IPS DF 6.9 (cell line): ENCODE results near the gene NT5C1B.

ENCODE experiments used
- DNase-seq: peaks from one replicate; pipeline ENCODE4 v3.0.0-alpha.2; 2013; ENCODE audit warnings: low read depth, low spot score
- H3K27ac ChIP-seq: one replicate; pipeline ENCODE4 v1.5.1; 2013; ENCODE audit warnings: low read length, control low read depth
- H3K27me3 ChIP-seq: 2 replicates; pipeline ENCODE4 v1.6.1; 2013; ENCODE audit warnings: mild to moderate bottlenecking, low read length; ENCODE audit not compliant: control insufficient read depth, insufficient read depth
- H3K36me3 ChIP-seq: 2 replicates; pipeline ENCODE4 v1.6.1; 2013; ENCODE audit warnings: low read length; ENCODE audit not compliant: control insufficient read depth, insufficient read depth
- H3K4me1 ChIP-seq: 2 replicates; pipeline ENCODE4 v1.6.1; 2013; ENCODE audit warnings: low read length; ENCODE audit not compliant: control insufficient read depth, insufficient read depth
- H3K4me3 ChIP-seq: 2 replicates; pipeline ENCODE4 v1.5.1; 2013; ENCODE audit warnings: mild to moderate bottlenecking, low read length
- H3K9me3 ChIP-seq: 2 replicates; pipeline ENCODE4 v1.6.1; 2013; ENCODE audit warnings: low read length, inconsistent platforms; ENCODE audit not compliant: control insufficient read depth, insufficient read depth
- WGBS: extraction: QIAGEN DNeasy Blood & Tissue Kit; methylation state at CpG from one replicate; pipeline ENCODE4 v1.1.7; 2013; ENCODE audit warnings: mixed read lengths, missing lambda C conversion rate; ENCODE audit not compliant: insufficient read length, insufficient coverage; 5-methylcytosine and 5-hydroxymethylcytosine counted together

The NT5C1B gene

GRCh38 chr2:18619091-18619490, 29.7 kb upstream of the NT5C1B start:
- no peak overlapping the region for H3K27ac ChIP-seq
- no peaks in the 10 kb centered on the region for H3K36me3 ChIP-seq
- no peaks in the 10 kb centered on the region for H3K27me3 ChIP-seq
- WGBS, result no CpG with 5 or more reads among the region's 2 CpGs
- no peaks in the 10 kb centered on the region for H3K9me3 ChIP-seq
- no peak for DNase-seq
- no peaks in the 10 kb centered on the region for H3K4me1 ChIP-seq
- no peak overlapping the region for H3K4me3 ChIP-seq

GRCh38 chr2:18614041-18614440, 24.7 kb upstream of the NT5C1B start:
- no peak for DNase-seq
- Histone ChIP-seq H3K27ac (no peak overlapping the region), H3K4me3 (no peak overlapping the region), H3K36me3 (no peaks in the 10 kb centered on the region), H3K27me3 (no peaks in the 10 kb centered on the region), H3K9me3 (no peaks in the 10 kb centered on the region), H3K4me1 (no peaks in the 10 kb centered on the region)

- DNase-seq, result no peak
- no peaks in the 10 kb centered on the region for H3K9me3 ChIP-seq
- no CpG with 5 or more reads among the region's 3 CpGs for WGBS
- no peak overlapping the region for H3K27ac ChIP-seq
- no peaks in the 10 kb centered on the region; the same call in 1 of the 2 replicates for H3K4me1 ChIP-seq
- H3K4me3 ChIP-seq, result no peak overlapping the region
- H3K36me3 ChIP-seq, result no peaks in the 10 kb centered on the region
- H3K27me3 ChIP-seq, result no peaks in the 10 kb centered on the region
These were observed 22.8 kb upstream of the NT5C1B start for GRCh38 chr2:18612133-18612532.

- Histone ChIP-seq H3K4me3 (no peak overlapping the region), H3K36me3 (no peaks in the 10 kb centered on the region), H3K9me3 (no peaks in the 10 kb centered on the region), H3K27ac (no peak overlapping the region), H3K27me3 (no peaks in the 10 kb centered on the region), H3K4me1 (no peaks in the 10 kb centered on the region; the same call in 1 of the 2 replicates)
- DNase-seq, result no peak
- WGBS, result no CpG with 5 or more reads among the region's 1 CpG
These were observed 22.2 kb upstream of the NT5C1B start for GRCh38 chr2:18611604-18612003.

- Histone ChIP-seq H3K4me1 (no peaks in the 10 kb centered on the region; the same call in 1 of the 2 replicates), H3K9me3 (no peaks in the 10 kb centered on the region), H3K27ac (no peak overlapping the region), H3K4me3 (no peak overlapping the region), H3K36me3 (no peaks in the 10 kb centered on the region), H3K27me3 (no peaks in the 10 kb centered on the region)
- no peak for DNase-seq
- no CpG with 5 or more reads among the region's 5 CpGs for WGBS
These were observed 21.8 kb upstream of the NT5C1B start for GRCh38 chr2:18611184-18611583.

- H3K36me3 ChIP-seq, result no peaks in the 10 kb centered on the region
- no peak for DNase-seq
- WGBS, result no CpG with 5 or more reads among the region's 1 CpG
- H3K4me3 ChIP-seq, result no peak overlapping the region
- no peaks in the 10 kb centered on the region for H3K27me3 ChIP-seq
- H3K27ac ChIP-seq, result no peak overlapping the region
- no peaks in the 10 kb centered on the region; the same call in 1 of the 2 replicates for H3K4me1 ChIP-seq
- H3K9me3 ChIP-seq, result no peaks in the 10 kb centered on the region
These were observed 21.3 kb upstream of the NT5C1B start for GRCh38 chr2:18610651-18611050.

GRCh38 chr2:18610090-18610489, 20.7 kb upstream of the NT5C1B start:
- no peak overlapping the region for H3K4me3 ChIP-seq
- no peak overlapping the region for H3K27ac ChIP-seq
- H3K27me3 ChIP-seq, result no peaks in the 10 kb centered on the region
- H3K4me1 ChIP-seq, result no peaks in the 10 kb centered on the region; the same call in 1 of the 2 replicates
- WGBS, result no CpG with 5 or more reads among the region's 1 CpG
- no peak for DNase-seq
- H3K9me3 ChIP-seq, result no peaks in the 10 kb centered on the region
- H3K36me3 ChIP-seq, result no peaks in the 10 kb centered on the region

GRCh38 chr2:18605115-18605514, 15.7 kb upstream of the NT5C1B start:
- no peaks in the 10 kb centered on the region for H3K9me3 ChIP-seq
- no peaks in the 10 kb centered on the region for H3K27me3 ChIP-seq
- no peak overlapping the region for H3K4me3 ChIP-seq
- H3K4me1 ChIP-seq, result no peaks in the 10 kb centered on the region; the same call in 1 of the 2 replicates
- DNase-seq, result no peak
- H3K27ac ChIP-seq, result no peak overlapping the region
- H3K36me3 ChIP-seq, result no peaks in the 10 kb centered on the region

- Histone ChIP-seq H3K27ac (no peak overlapping the region), H3K27me3 (no peaks in the 10 kb centered on the region), H3K4me3 (no peak overlapping the region), H3K36me3 (no peaks in the 10 kb centered on the region), H3K9me3 (no peaks in the 10 kb centered on the region), H3K4me1 (no peaks in the 10 kb centered on the region; the same call in 1 of the 2 replicates)
- 100% methylated on average over 1 of the region's 2 CpGs for WGBS
- no peak for DNase-seq
These were observed 15.1 kb upstream of the NT5C1B start for GRCh38 chr2:18604531-18604885.

GRCh38 chr2:18603854-18604530, 14.6 kb upstream of the NT5C1B start:
- H3K36me3 ChIP-seq, result no peaks in the 10 kb centered on the region
- no peaks in the 10 kb centered on the region; the same call in 1 of the 2 replicates for H3K4me1 ChIP-seq
- H3K4me3 ChIP-seq, result no peak overlapping the region
- H3K27me3 ChIP-seq, result no peaks in the 10 kb centered on the region
- no peak overlapping the region for H3K27ac ChIP-seq
- WGBS, result no CpG with 5 or more reads among the region's 3 CpGs
- H3K9me3 ChIP-seq, result no peaks in the 10 kb centered on the region
- DNase-seq, result no peak

- Histone ChIP-seq H3K9me3 (no peaks in the 10 kb centered on the region), H3K4me3 (no peak overlapping the region), H3K27me3 (no peaks in the 10 kb centered on the region), H3K4me1 (no peaks in the 10 kb centered on the region), H3K27ac (no peak overlapping the region), H3K36me3 (no peaks in the 10 kb centered on the region)
- DNase-seq, result no peak
- no CpG with 5 or more reads among the region's 2 CpGs for WGBS
These were observed 12.9 kb upstream of the NT5C1B start for GRCh38 chr2:18602298-18602697.
